Endothelial cell of umbilical vein (primary cell): ENCODE results near the gene CARMIL3. TPM values are rescaled to one million over a fixed set of nuclear protein-coding genes. Genes with fewer than 3 reads are reported as not detected.
A peak's percentile ranks its signal among the peaks of the same experiment; 100 is the strongest.
"Not testable (repeated sequence)": the region's sequence is repeated elsewhere in the genome, so short reads cannot be mapped to it uniquely, and the experiment has no call there.

ENCODE experiments used
- BruUV-seq: library from RNA; stranded (reverse); fragments of 400-500 nt; replicated peaks from 2 replicates; lab custom pipeline; 2021; lab: Mats Ljungman, UMichigan
- CTCF ChIA-PET: fragments of 300-600, 350-600 bp; sonication (Branson Sonifier 250); formaldehyde crosslinking; loops from one replicate; lab custom pipeline; 2021; ENCODE audit warnings: antibody characterized with exemption, inconsistent platforms; lab: Charles Lee
- POLR2A ChIA-PET: fragments of 300-600, 350-600 bp; sonication (Branson Sonifier 250); formaldehyde crosslinking; loops from one replicate; lab custom pipeline; 2021; ENCODE audit warnings: antibody characterized with exemption, inconsistent platforms; lab: Charles Lee
- DNase-seq: peaks from one replicate; pipeline ENCODE4 v3.0.0-alpha.2; 2011; ENCODE audit warnings: low read depth, low spot score
- FAIRE-seq: peaks from 2 replicates; lab custom pipeline; 2011; peaks lifted over from hg19 to GRCh38; lab: Jason Lieb, UNC
- H2AFZ ChIP-seq: 2 replicates; pipeline ENCODE4 v1.6.0; 2012; ENCODE audit warnings: low read depth, low read length, control low read depth, inconsistent platforms
- H3K27ac ChIP-seq: 2 replicates; pipeline ENCODE4 v1.5.1; 2011; ENCODE audit warnings: low read depth, mild to moderate bottlenecking, control low read depth, low read length, moderate library complexity; ENCODE audit not compliant: insufficient read depth
- H3K27me3 ChIP-seq, 2 experiments: 2 replicates each; pipeline versions ENCODE4 v1.6.0 to v1.6.1; 2011; ENCODE audit warnings: low read length in 2 of 2, mixed read lengths in 1 of 2; ENCODE audit not compliant: control insufficient read depth in 2 of 2, insufficient read depth in 2 of 2
- H3K36me3 ChIP-seq, 2 experiments: 2 replicates in 1 of 2; 3 replicates in 1 of 2; pipeline ENCODE4 v1.5.1; 2011; ENCODE audit warnings: low read length in 2 of 2, mild to moderate bottlenecking in 1 of 2, moderate library complexity in 1 of 2; ENCODE audit not compliant: control insufficient read depth in 2 of 2, insufficient read depth in 2 of 2; ENCODE audit errors: extremely low read depth in 1 of 2
- H3K4me1 ChIP-seq: 3 replicates; pipeline ENCODE4 v1.5.1; 2011; ENCODE audit warnings: mild to moderate bottlenecking, low read length; ENCODE audit not compliant: control insufficient read depth, insufficient read depth; ENCODE audit errors: extremely low read depth
- H3K4me2 ChIP-seq: 2 replicates; pipeline ENCODE4 v1.6.1; 2011; ENCODE audit warnings: low read length, control low read depth, mixed read lengths; ENCODE audit not compliant: insufficient read depth
- H3K4me3 ChIP-seq, 3 experiments: fragments of 200-600 bp in 1 of 3; sonication (generic), shearing (Covaris generic) in 1 of 3; replicated peaks in 1 of 3; 2 replicates each; pipeline ENCODE4 v1.5.1; 2011 to 2016; ENCODE audit warnings: control low read depth in 3 of 3, low read length in 3 of 3, mild to moderate bottlenecking in 2 of 3, inconsistent platforms in 1 of 3, low read depth in 1 of 3, moderate library complexity in 1 of 3; ENCODE audit not compliant: insufficient read depth in 1 of 3
- H3K79me2 ChIP-seq: 2 replicates; pipeline ENCODE4 v1.6.0; 2012; ENCODE audit warnings: low read length, inconsistent platforms; ENCODE audit not compliant: control insufficient read depth, insufficient read depth
- H3K9ac ChIP-seq: replicated peaks from 2 replicates; pipeline ENCODE3; 2011; ENCODE audit warnings: low read length, control low read depth; ENCODE audit not compliant: insufficient read depth; ENCODE audit errors: extremely low read depth
- H3K9me1 ChIP-seq: replicated peaks from 3 replicates; pipeline ENCODE4 v1.6.0; 2011; ENCODE audit warnings: mild to moderate bottlenecking, low read length; ENCODE audit not compliant: control insufficient read depth, insufficient read depth; ENCODE audit errors: extremely low read depth
- H3K9me3 ChIP-seq: replicated peaks from 2 replicates; pipeline ENCODE4 v1.5.1; 2012; ENCODE audit warnings: low read length, inconsistent platforms; ENCODE audit not compliant: control insufficient read depth, insufficient read depth
- H4K20me1 ChIP-seq: replicated peaks from 2 replicates; pipeline ENCODE3; 2011; ENCODE audit warnings: mild to moderate bottlenecking, low read length; ENCODE audit not compliant: control insufficient read depth, insufficient read depth; ENCODE audit errors: extremely low read depth
- CTCF ChIP-seq, 2 donors: IDR thresholded peaks; 1 replicate in 1 of 2; 2 replicates in 1 of 2; pipeline ENCODE4 v1.5.1; 2011; ENCODE audit warnings: low read length in 2 of 2, mild to moderate bottlenecking in 2 of 2, moderate library complexity in 2 of 2, control low read depth in 1 of 2, inconsistent platforms in 1 of 2, low read depth in 1 of 2; ENCODE audit not compliant: insufficient read depth in 1 of 2; ENCODE audit errors: extremely low read depth in 1 of 2
- EZH2 ChIP-seq: IDR thresholded peaks from 2 replicates; pipeline ENCODE4 v1.6.1; 2012; ENCODE audit warnings: borderline replicate concordance, low read depth, mild to moderate bottlenecking, moderate library complexity, low read length, inconsistent platforms; ENCODE audit not compliant: severe bottlenecking
- FOS ChIP-seq: IDR thresholded peaks from 2 replicates; pipeline ENCODE4 v1.6.1; 2011; ENCODE audit warnings: mild to moderate bottlenecking, low read length, moderate library complexity, borderline replicate concordance; ENCODE audit not compliant: insufficient read depth
- GATA2 ChIP-seq: IDR thresholded peaks from 2 replicates; pipeline ENCODE4 v1.7.0; 2011; ENCODE audit warnings: low read depth, mild to moderate bottlenecking, moderate library complexity, mixed read lengths, low read length; ENCODE audit not compliant: insufficient read length, insufficient read depth
- JUN ChIP-seq: IDR thresholded peaks from 2 replicates; pipeline ENCODE4 v1.6.1; 2011; ENCODE audit warnings: borderline replicate concordance, low read depth; ENCODE audit not compliant: insufficient read length, insufficient read depth
- MAX ChIP-seq: IDR thresholded peaks from 2 replicates; pipeline ENCODE4 v1.6.1; 2011; ENCODE audit not compliant: insufficient read depth, insufficient read length
- MYC ChIP-seq: IDR thresholded peaks from one replicate; pipeline ENCODE4 v1.6.1; 2011; ENCODE audit warnings: mild to moderate bottlenecking, low read depth, low read length
- POLR2A ChIP-seq: IDR thresholded peaks from 2 replicates; pipeline ENCODE4 v1.6.1; 2012; ENCODE audit warnings: low read depth, mild to moderate bottlenecking, control low read depth, low read length
- POLR2AphosphoS5 ChIP-seq: IDR thresholded peaks from 2 replicates; pipeline ENCODE4 v1.6.1; 2012; ENCODE audit warnings: low read depth, mild to moderate bottlenecking, control low read depth, low read length, moderate library complexity; ENCODE audit not compliant: insufficient read depth
- dilution Hi-C: fragments of 300-500 bp; cut with MboI; formaldehyde crosslinking; loops from one replicate; pipeline ENCODE4 v1.15.0; 2019; ENCODE audit warnings: low sequenced_read_pairs; ENCODE audit not compliant: extremely low pct_ligation_motif_present
- intact Hi-C: fragments of 100-400 bp; cut with micrococcal nuclease; formaldehyde crosslinking; loops from one replicate; pipeline ENCODE4 v1.10.0; 2022
- polyA plus RNA-seq, 4 experiments: library from polyadenylated mRNA; depleted of rRNA in 3 of 4; stranded (reverse) in 3 of 4; unstranded in 1 of 4; fragments of >200 nt; gene quantifications; 2 replicates each; pipeline versions ENCODE4 v1.2.1 to v1.2.3, GENCODE V29; 2011 to 2012; ENCODE audit warnings: missing spikeins in 1 of 4
- total RNA-seq: library from RNA; stranded (reverse); gene quantifications from 2 replicates; pipeline ENCODE4 v1.2.3, GENCODE V29; 2021

Gene CARMIL3
- total and polyA plus RNA-seq, 2 donors (not counting 3 experiments of a cell fraction or from before 2014, with no cell fraction given) = 0.03 TPM; not detected in 1

- H3K79me2 ChIP-seq, H2AFZ ChIP-seq, H4K20me1 ChIP-seq, intact Hi-C loops, BruUV-seq, H3K9ac ChIP-seq, H3K27ac ChIP-seq, DNase-seq, POLR2A ChIA-PET, H3K9me1 ChIP-seq, H3K4me2 ChIP-seq, H3K4me3 ChIP-seq, dilution Hi-C loops, H3K36me3 ChIP-seq, FAIRE-seq, H3K9me3 ChIP-seq: not testable (repeated sequence)
- CTCF ChIA-PET = interaction anchor here (1.2 to 2.1 kb wide), 2 partner anchors 15 to 110 kb away, joined by 3 to 6 read pairs; partner anchors contain the start of gene IRF9
- Histone ChIP-seq H3K4me1 (peaks cover 12% of the 10 kb centered on the region), H3K27me3 (peaks cover 9 to 17% of the 10 kb centered on the region in 2 experiments)
These were observed 1.1 kb upstream of the CARMIL3 start for GRCh38 chr14:24050753-24051152.

DNA sequence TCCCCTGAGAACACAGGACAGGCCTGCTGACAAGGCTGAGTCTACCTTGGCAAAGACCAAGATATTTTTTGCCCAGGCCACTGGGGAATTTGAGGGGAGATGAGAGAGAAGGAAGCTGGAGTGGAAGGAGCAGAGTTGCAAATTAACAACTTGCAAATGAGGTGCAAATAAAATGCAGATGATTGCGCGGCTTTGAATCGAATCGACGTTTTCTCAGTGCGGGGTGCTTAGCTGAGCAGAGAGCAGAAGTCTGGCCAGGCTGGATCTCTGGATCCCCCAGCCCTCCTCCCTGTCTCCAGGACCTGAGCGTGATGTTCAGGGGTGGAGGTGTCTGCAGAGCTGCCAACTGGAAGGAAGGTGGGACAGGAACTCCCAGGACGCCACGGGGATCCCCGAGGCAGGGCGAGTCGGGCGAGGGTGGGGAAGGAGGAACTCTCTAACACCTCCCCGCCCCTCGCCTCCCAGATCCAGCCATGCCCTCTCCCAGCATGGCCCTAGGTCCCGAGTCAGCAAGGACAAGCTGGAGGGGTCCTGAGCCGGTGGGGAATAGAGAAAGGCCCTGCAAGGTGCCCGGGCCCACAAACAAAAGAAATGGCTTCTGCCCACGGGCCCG is 527 bp upstream of the CARMIL3 start:
- Histone ChIP-seq H3K4me1 (peaks cover 12% of the 10 kb centered on the region), H3K9ac (peak overlapping the region; percentile 34), H3K79me2 (no peaks in the 10 kb centered on the region), H2AFZ (peak overlapping the region; percentile 61), H3K4me2 (peak overlapping the region; percentile 72), H3K27me3 (peaks cover 9 to 17% of the 10 kb centered on the region in 2 experiments), H3K4me3 (peak overlapping the region; percentile 49 to 59 (median 54)), H3K27ac (no peak overlapping the region), H3K9me3 (no peaks in the 10 kb centered on the region), H3K36me3 (no peaks in the 10 kb centered on the region), H3K9me1 (no peaks in the 10 kb centered on the region), H4K20me1 (no peaks in the 10 kb centered on the region)
- CTCF ChIA-PET = interaction anchor here (1.2 to 2.1 kb wide), 5 partner anchors 15 to 110 kb away, joined by 3 to 11 read pairs (median 6); partner anchors contain the start of gene IRF9
- DNase-seq (no peak), FAIRE-seq (no peak)
- POLR2A ChIA-PET = no interaction called here
- intact Hi-C loops (no loop called here), dilution Hi-C loops (no loop called here)
- TF ChIP-seq MYC (no peak), CTCF (IDR thresholded peaks at IDR 0.05; ENCODE audit: extremely low read depth in 1 of 2, insufficient read depth in 1 of 2, low read depth in 1 of 2, low read length in 2 of 2) (no peak), POLR2A (no peak), POLR2AphosphoS5 (no peak), JUN (no peak), EZH2 (no peak), FOS (no peak), GATA2 (no peak), MAX (no peak)
- no TSS peak for BruUV-seq
